Measurements from ENCODE around the gene MBP.

DNA sequence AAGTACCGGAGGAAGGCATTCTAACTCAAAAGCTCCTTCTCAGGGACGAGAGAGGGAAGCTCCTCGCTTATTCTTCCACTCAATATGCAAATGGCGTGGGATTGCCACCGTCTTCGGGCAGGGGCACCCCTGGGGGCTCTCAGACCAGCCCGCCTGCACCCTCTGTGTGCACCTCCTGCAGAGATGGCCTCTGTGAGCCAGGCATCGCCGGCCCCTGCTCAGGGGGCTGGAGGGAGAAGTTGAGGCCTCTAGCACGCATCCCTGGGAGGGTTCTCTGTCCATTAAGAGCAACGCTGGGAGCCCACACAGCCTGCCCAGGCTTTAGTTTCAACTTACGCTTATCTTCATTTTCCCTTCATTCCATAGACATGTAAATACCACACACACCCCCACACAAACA, 125.3 kb downstream of the MBP start:
- TF ChIP-seq, protein P1, sequence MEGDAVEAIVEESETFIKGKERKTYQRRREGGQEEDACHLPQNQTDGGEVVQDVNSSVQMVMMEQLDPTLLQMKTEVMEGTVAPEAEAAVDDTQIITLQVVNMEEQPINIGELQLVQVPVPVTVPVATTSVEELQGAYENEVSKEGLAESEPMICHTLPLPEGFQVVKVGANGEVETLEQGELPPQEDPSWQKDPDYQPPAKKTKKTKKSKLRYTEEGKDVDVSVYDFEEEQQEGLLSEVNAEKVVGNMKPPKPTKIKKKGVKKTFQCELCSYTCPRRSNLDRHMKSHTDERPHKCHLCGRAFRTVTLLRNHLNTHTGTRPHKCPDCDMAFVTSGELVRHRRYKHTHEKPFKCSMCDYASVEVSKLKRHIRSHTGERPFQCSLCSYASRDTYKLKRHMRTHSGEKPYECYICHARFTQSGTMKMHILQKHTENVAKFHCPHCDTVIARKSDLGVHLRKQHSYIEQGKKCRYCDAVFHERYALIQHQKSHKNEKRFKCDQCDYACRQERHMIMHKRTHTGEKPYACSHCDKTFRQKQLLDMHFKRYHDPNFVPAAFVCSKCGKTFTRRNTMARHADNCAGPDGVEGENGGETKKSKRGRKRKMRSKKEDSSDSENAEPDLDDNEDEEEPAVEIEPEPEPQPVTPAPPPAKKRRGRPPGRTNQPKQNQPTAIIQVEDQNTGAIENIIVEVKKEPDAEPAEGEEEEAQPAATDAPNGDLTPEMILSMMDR (conservative IDR thresholded peaks at IDR 0.05; ENCODE audit: low read depth, low read length) = no peak
- TF ChIP-seq MXI1 (IDR thresholded peaks at IDR 0.05; ENCODE audit: borderline replicate concordance, low read depth, low read length) (no peak), POLR2A (IDR thresholded peaks at IDR 0.05; ENCODE audit: low read depth, low read length) (no peak), RCOR1 (IDR thresholded peaks at IDR 0.05; ENCODE audit: insufficient replicate concordance, low read length) (no peak), CHD1 (IDR thresholded peaks at IDR 0.05; ENCODE audit: low read depth, low read length) (no peak), CEBPB (IDR thresholded peaks at IDR 0.05; ENCODE audit: low read depth, low read length) (no peak), RFX5 (IDR thresholded peaks at IDR 0.05; ENCODE audit: low read depth, low read length) (no peak), SMC3 (IDR thresholded peaks at IDR 0.05; ENCODE audit: low read depth, low read length) (no peak)
- TF ChIP-seq, protein P2, sequence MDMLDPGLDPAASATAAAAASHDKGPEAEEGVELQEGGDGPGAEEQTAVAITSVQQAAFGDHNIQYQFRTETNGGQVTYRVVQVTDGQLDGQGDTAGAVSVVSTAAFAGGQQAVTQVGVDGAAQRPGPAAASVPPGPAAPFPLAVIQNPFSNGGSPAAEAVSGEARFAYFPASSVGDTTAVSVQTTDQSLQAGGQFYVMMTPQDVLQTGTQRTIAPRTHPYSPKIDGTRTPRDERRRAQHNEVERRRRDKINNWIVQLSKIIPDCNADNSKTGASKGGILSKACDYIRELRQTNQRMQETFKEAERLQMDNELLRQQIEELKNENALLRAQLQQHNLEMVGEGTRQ (IDR thresholded peaks at IDR 0.05; ENCODE audit: low read depth, low read length) = no peak
- TF ChIP-seq, protein P3, sequence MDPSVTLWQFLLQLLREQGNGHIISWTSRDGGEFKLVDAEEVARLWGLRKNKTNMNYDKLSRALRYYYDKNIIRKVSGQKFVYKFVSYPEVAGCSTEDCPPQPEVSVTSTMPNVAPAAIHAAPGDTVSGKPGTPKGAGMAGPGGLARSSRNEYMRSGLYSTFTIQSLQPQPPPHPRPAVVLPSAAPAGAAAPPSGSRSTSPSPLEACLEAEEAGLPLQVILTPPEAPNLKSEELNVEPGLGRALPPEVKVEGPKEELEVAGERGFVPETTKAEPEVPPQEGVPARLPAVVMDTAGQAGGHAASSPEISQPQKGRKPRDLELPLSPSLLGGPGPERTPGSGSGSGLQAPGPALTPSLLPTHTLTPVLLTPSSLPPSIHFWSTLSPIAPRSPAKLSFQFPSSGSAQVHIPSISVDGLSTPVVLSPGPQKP (IDR thresholded peaks at IDR 0.05; ENCODE audit: borderline replicate concordance, low read depth, low read length) = no peak

Data from IMR-90 (cell line).